Stomach (tissue), 4 donors: ENCODE data around the gene IQCE.

ENCODE experiments used
- CTCF ChIP-seq, 7 experiments: fragments of 450-650 bp in 4 of 7; fragments of 200-600 bp in 3 of 7; sonication (generic) in 3 of 7; IDR thresholded peaks; one replicate each; pipeline ENCODE4 v1.5.1; 2016 to 2019; ENCODE audit warnings: antibody characterized with exemption in 7 of 7, control low read depth in 2 of 7, mild to moderate bottlenecking in 1 of 7
- POLR2A ChIP-seq, 4 donors: fragments of 450-650 bp; IDR thresholded peaks; one replicate each; pipeline ENCODE4 v1.6.1; 2016; ENCODE audit warnings: antibody characterized with exemption in 4 of 4, control low read depth in 2 of 4, mild to moderate bottlenecking in 1 of 4, moderate library complexity in 1 of 4

GRCh38 chr7:2585446-2585845 lies 26.7 kb downstream of the IQCE start:
- TF ChIP-seq CTCF (IDR thresholded peaks at IDR 0.05): no peak
- no peak for TF ChIP-seq POLR2A (IDR thresholded peaks at IDR 0.05)
